ENCODE results near the gene ATP5F1D. TPM values are rescaled to one million over a fixed set of nuclear protein-coding genes. Genes with fewer than 3 reads are reported as not detected.

The ATP5F1D gene
- total RNA-seq, 1 experiment from 2014 or later = 179 TPM

DNA sequence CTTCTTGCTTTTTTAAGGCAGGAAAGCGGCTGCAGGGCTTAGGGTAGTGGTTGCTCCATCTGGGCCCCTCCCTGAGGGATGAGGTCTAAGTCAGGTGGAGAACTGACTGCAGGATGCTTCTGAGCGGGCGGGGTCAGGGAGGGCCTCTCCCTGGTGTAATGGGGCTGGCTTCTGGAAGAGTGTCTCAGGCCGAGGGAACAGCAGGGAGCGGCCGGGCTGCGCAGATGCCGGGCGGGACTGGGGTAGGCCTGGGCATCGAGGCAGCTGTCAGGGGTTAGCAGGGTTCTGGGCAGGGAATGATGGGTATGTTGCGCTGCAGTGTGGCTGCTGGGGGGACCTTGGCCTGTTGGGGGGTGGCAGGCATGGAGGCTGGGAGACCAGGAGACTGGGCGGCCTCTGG, 36.5 kb downstream of the ATP5F1D start:
- H4K8ac ChIP-seq (replicated peaks; ENCODE audit: insufficient read length, low read depth, low read length) = no peak overlapping the region
- H2AFZ ChIP-seq (ENCODE audit: low read length) = no peak overlapping the region
- peaks cover 9% of the 10 kb centered on the region for H3K23me2 ChIP-seq (ENCODE audit: insufficient read length, low read depth, low read length, poor library complexity, severe bottlenecking)
- Mint-ChIP-seq H3K27me3 (ENCODE audit: low read depth) (no peaks in the 10 kb centered on the region; the same call in 1 of the 2 replicates), H3K4me3 (peak overlapping the region; percentile 9 to 15; a peak in 1 of 5 replicates), H3K4me1 (peaks cover 18 to 21% of the 10 kb centered on the region in 2 experiments), H3K27ac (peak overlapping the region in 1 of 3 experiments; percentile 49; a peak in 1 of 7 replicates), H3K36me3 (ENCODE audit: insufficient read depth in 1 of 3, low read depth in 3 of 3) (peaks cover 9 to 50% (median 27%) of the 10 kb centered on the region in 3 experiments), H3K9me3 (no peaks in the 10 kb centered on the region)
- no peak overlapping the region for H3K56ac ChIP-seq (ENCODE audit: insufficient read length, low read depth, low read length)
- H4K20me1 ChIP-seq (ENCODE audit: control insufficient read depth, insufficient read depth, insufficient read length) = no peaks in the 10 kb centered on the region
- no CpG with 5 or more reads among the region's 12 CpGs for WGBS (ENCODE audit: extremely low coverage, insufficient read length, low lambda C conversion rate)
- H3K4me2 ChIP-seq (ENCODE audit: insufficient read depth, insufficient read length, low read length) = no peak overlapping the region
- no peak overlapping the region for H4K5ac ChIP-seq (ENCODE audit: insufficient read length, low read depth, low read length)
- H2BK20ac ChIP-seq (ENCODE audit: low read depth, low read length, poor library complexity, severe bottlenecking) = no peak overlapping the region
- DNase-seq = no peak
- H2BK12ac ChIP-seq (ENCODE audit: insufficient read length, low read depth, low read length) = no peak overlapping the region
- TF ChIP-seq, protein P1, sequence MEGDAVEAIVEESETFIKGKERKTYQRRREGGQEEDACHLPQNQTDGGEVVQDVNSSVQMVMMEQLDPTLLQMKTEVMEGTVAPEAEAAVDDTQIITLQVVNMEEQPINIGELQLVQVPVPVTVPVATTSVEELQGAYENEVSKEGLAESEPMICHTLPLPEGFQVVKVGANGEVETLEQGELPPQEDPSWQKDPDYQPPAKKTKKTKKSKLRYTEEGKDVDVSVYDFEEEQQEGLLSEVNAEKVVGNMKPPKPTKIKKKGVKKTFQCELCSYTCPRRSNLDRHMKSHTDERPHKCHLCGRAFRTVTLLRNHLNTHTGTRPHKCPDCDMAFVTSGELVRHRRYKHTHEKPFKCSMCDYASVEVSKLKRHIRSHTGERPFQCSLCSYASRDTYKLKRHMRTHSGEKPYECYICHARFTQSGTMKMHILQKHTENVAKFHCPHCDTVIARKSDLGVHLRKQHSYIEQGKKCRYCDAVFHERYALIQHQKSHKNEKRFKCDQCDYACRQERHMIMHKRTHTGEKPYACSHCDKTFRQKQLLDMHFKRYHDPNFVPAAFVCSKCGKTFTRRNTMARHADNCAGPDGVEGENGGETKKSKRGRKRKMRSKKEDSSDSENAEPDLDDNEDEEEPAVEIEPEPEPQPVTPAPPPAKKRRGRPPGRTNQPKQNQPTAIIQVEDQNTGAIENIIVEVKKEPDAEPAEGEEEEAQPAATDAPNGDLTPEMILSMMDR (conservative IDR thresholded peaks at IDR 0.05) = no peak
- no peak overlapping the region for H3T11ph ChIP-seq (ENCODE audit: low read length)
- no peak overlapping the region for H3K4ac ChIP-seq (ENCODE audit: low read depth, low read length)
- no peaks in the 10 kb centered on the region for H3K9me3 ChIP-seq (ENCODE audit: control insufficient read depth, low read depth, low read length)
- no peak overlapping the region for H3K27ac ChIP-seq (ENCODE audit: insufficient read length, low read depth, low read length)
- no peak overlapping the region for H3K18ac ChIP-seq (ENCODE audit: insufficient read length, low read depth, low read length)
- H3K79me2 ChIP-seq (ENCODE audit: insufficient read depth, low read length) = no peaks in the 10 kb centered on the region
- no peaks in the 10 kb centered on the region for H3K4me1 ChIP-seq (ENCODE audit: insufficient read depth, low read length)
- H2AK5ac ChIP-seq (ENCODE audit: insufficient read length, low read length) = no peak overlapping the region
- H3K14ac ChIP-seq (ENCODE audit: insufficient read depth, low read length) = no peak overlapping the region
- H2BK5ac ChIP-seq (ENCODE audit: insufficient read length, low read length) = no peak overlapping the region
- H3K27me3 ChIP-seq (ENCODE audit: insufficient read depth, low read length) = no peaks in the 10 kb centered on the region
- no peak overlapping the region for H2BK120ac ChIP-seq (ENCODE audit: low read depth, low read length, poor library complexity, severe bottlenecking)
- H3K79me1 ChIP-seq (ENCODE audit: insufficient read depth, low read depth, low read length, poor library complexity, severe bottlenecking) = no peaks in the 10 kb centered on the region
- no peak overlapping the region for H4K91ac ChIP-seq (ENCODE audit: insufficient read length, low read depth, low read length)
- H3K9ac ChIP-seq (ENCODE audit: extremely low read depth, insufficient read length, low read length) = no peak overlapping the region
- no peak overlapping the region for H2BK15ac ChIP-seq (ENCODE audit: low read depth, low read length)
- H3K23ac ChIP-seq (ENCODE audit: insufficient read length, low read depth, low read length) = no peak overlapping the region

All from H9 (cell line).